ENCODE results near the gene DMRTA1.
"Not testable (repeated sequence)": the region's sequence is repeated elsewhere in the genome, so short reads cannot be mapped to it uniquely, and the experiment has no call there.

Gene DMRTA1

GRCh38 chr9:22435252-22435651 lies 11.4 kb upstream of the DMRTA1 start:
- not testable (repeated sequence) for H3K9me3 ChIP-seq (ENCODE audit: control insufficient read depth, low read length); H3K27me3 ChIP-seq (ENCODE audit: control insufficient read depth, insufficient read depth, low read length); H3K4me1 ChIP-seq (ENCODE audit: control insufficient read depth, insufficient read depth, low read length); H3K4me3 ChIP-seq (ENCODE audit: low read length); H3K9ac ChIP-seq (ENCODE audit: low read length); H3K36me3 ChIP-seq (ENCODE audit: control insufficient read depth, insufficient read depth, low read length)

GRCh38 chr9:22437461-22438067 lies 9.1 kb upstream of the DMRTA1 start:
- not testable (repeated sequence) for H3K4me1 ChIP-seq (ENCODE audit: control insufficient read depth, insufficient read depth, low read length); H3K36me3 ChIP-seq (ENCODE audit: control insufficient read depth, insufficient read depth, low read length); H3K9me3 ChIP-seq (ENCODE audit: control insufficient read depth, low read length); H3K27me3 ChIP-seq (ENCODE audit: control insufficient read depth, insufficient read depth, low read length); H3K9ac ChIP-seq (ENCODE audit: low read length); H3K4me3 ChIP-seq (ENCODE audit: low read length)

- H3K9me3 ChIP-seq (ENCODE audit: control insufficient read depth, low read length), result no peaks in the 10 kb centered on the region
- H3K4me1 ChIP-seq (ENCODE audit: control insufficient read depth, insufficient read depth, low read length), result no peaks in the 10 kb centered on the region
- H3K36me3 ChIP-seq (ENCODE audit: control insufficient read depth, insufficient read depth, low read length), result no peaks in the 10 kb centered on the region
- no peaks in the 10 kb centered on the region for H3K27me3 ChIP-seq (ENCODE audit: control insufficient read depth, insufficient read depth, low read length)
- no peak overlapping the region for H3K4me3 ChIP-seq (ENCODE audit: low read length)
- H3K9ac ChIP-seq (ENCODE audit: low read length), result no peak overlapping the region
Observed at GRCh38 chr9:22440841-22441240, 5.8 kb upstream of the DMRTA1 start.

- Histone ChIP-seq H3K4me3 (ENCODE audit: low read length) (peak overlapping the region; percentile 97), H3K27me3 (ENCODE audit: control insufficient read depth, insufficient read depth, low read length) (no peaks in the 10 kb centered on the region), H3K36me3 (ENCODE audit: control insufficient read depth, insufficient read depth, low read length) (no peaks in the 10 kb centered on the region), H3K9me3 (ENCODE audit: control insufficient read depth, low read length) (no peaks in the 10 kb centered on the region), H3K4me1 (ENCODE audit: control insufficient read depth, insufficient read depth, low read length) (no peaks in the 10 kb centered on the region), H3K9ac (ENCODE audit: low read length) (peak overlapping the region; percentile 98)
Observed at GRCh38 chr9:22446950-22447617, 460 bp downstream of the DMRTA1 start.

DNA sequence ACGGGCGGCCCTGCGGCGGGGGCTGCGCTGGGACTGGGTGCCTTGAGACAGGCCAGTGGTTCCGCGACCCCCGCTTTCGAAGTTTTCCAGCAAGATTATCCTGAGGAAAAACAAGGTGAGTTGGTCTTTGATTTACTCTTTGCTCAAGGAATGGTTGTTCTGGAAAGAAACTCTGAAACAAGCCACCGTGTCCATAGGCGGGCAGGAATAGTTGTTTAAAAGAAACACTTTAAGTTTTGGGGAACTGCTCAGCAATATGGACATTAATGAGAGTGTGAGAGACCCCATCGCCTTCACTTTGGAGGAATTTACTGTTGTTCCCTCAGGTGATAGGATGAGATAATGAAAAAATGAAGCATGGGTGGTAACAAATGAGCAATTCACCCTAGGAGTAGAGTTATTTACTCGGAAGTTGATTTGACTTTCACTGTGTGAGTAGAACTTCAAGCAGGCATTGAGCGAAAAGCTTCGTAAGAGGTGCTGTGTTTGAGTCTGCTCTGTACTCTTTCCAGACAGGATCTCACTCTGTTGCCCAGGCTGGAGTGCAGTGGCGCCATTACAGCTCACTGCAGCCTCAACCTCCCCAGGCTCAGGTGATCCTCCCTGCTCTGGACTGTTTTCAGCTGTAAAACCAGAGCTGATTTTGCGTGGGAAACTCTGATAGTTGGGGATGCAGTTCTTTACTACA lies 1.1 kb downstream of the DMRTA1 start:
- no peaks in the 10 kb centered on the region for H3K36me3 ChIP-seq (ENCODE audit: control insufficient read depth, insufficient read depth, low read length)
- H3K27me3 ChIP-seq (ENCODE audit: control insufficient read depth, insufficient read depth, low read length), result no peaks in the 10 kb centered on the region
- H3K4me1 ChIP-seq (ENCODE audit: control insufficient read depth, insufficient read depth, low read length), result no peaks in the 10 kb centered on the region
- H3K4me3 ChIP-seq (ENCODE audit: low read length), result peak overlapping the region; percentile 97
- H3K9me3 ChIP-seq (ENCODE audit: control insufficient read depth, low read length), result no peaks in the 10 kb centered on the region
- H3K9ac ChIP-seq (ENCODE audit: low read length), result peak overlapping the region; percentile 98

- no peak overlapping the region for H3K9ac ChIP-seq (ENCODE audit: low read length)
- no peaks in the 10 kb centered on the region for H3K36me3 ChIP-seq (ENCODE audit: control insufficient read depth, insufficient read depth, low read length)
- H3K4me1 ChIP-seq (ENCODE audit: control insufficient read depth, insufficient read depth, low read length), result no peaks in the 10 kb centered on the region
- no peaks in the 10 kb centered on the region for H3K27me3 ChIP-seq (ENCODE audit: control insufficient read depth, insufficient read depth, low read length)
- no peaks in the 10 kb centered on the region for H3K9me3 ChIP-seq (ENCODE audit: control insufficient read depth, low read length)
- no peak overlapping the region for H3K4me3 ChIP-seq (ENCODE audit: low read length)
Observed at GRCh38 chr9:22449719-22450118, 3.1 kb downstream of the DMRTA1 start.

DNA sequence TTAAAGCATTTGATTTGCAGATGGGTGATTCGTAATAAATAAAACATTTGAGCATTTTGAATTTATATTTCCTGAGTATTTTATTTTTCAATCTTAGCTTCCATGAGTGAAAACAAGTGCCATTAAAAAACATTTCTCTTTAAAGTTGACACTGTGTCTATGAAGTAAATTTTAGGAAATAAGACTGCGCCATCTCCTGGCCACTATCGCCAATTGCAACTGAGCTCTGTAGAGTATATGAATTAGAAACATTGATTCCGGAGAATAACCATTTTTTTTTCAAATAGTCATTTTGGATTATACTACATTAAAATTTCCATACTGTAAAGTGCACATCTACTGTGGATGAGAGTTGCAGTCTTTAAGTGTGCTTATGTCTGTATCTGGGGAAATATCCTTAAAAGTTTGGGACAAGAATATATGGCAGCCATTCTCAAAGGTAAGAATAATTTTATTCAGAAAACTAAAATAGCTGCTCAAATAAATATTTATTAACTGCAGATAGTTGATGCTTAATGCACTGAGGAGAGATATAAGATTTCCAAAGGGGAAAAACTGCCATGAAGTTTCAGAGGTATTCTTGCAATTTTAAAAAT lies 5.9 kb downstream of the DMRTA1 start:
- H3K4me3 ChIP-seq (ENCODE audit: low read length), result no peak overlapping the region
- H3K9ac ChIP-seq (ENCODE audit: low read length), result no peak overlapping the region
- no peaks in the 10 kb centered on the region for H3K9me3 ChIP-seq (ENCODE audit: control insufficient read depth, low read length)
- no peaks in the 10 kb centered on the region for H3K27me3 ChIP-seq (ENCODE audit: control insufficient read depth, insufficient read depth, low read length)
- no peaks in the 10 kb centered on the region for H3K4me1 ChIP-seq (ENCODE audit: control insufficient read depth, insufficient read depth, low read length)
- no peaks in the 10 kb centered on the region for H3K36me3 ChIP-seq (ENCODE audit: control insufficient read depth, insufficient read depth, low read length)

DNA sequence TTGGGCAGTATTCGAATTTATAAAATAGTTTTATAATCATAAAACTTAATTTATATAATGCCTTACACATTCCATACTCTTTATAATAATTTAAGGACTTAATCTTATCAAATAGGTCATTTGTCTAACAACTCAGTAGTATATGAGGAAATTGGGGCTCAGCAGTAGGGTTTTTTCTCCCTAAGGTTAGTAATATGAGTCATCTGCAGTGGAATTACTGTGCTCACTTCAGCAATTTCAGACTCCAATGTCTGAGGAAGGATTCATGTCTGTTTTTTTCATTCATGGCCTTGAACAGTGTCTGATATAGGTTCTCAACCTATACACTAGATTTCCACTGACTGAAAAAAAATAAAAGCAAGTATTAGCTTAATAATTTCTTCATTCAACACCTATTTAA lies 7.4 kb downstream of the DMRTA1 start:
- Histone ChIP-seq H3K27me3 (ENCODE audit: control insufficient read depth, insufficient read depth, low read length) (no peaks in the 10 kb centered on the region), H3K4me3 (ENCODE audit: low read length) (no peak overlapping the region), H3K4me1 (ENCODE audit: control insufficient read depth, insufficient read depth, low read length) (no peaks in the 10 kb centered on the region), H3K9me3 (ENCODE audit: control insufficient read depth, low read length) (no peaks in the 10 kb centered on the region), H3K9ac (ENCODE audit: low read length) (no peak overlapping the region), H3K36me3 (ENCODE audit: control insufficient read depth, insufficient read depth, low read length) (no peaks in the 10 kb centered on the region)

GRCh38 chr9:22455181-22455580 lies 8.6 kb downstream of the DMRTA1 start:
- H3K4me3 ChIP-seq (ENCODE audit: low read length), result no peak overlapping the region
- no peaks in the 10 kb centered on the region for H3K4me1 ChIP-seq (ENCODE audit: control insufficient read depth, insufficient read depth, low read length)
- H3K36me3 ChIP-seq (ENCODE audit: control insufficient read depth, insufficient read depth, low read length), result no peaks in the 10 kb centered on the region
- H3K9ac ChIP-seq (ENCODE audit: low read length), result no peak overlapping the region
- H3K9me3 ChIP-seq (ENCODE audit: control insufficient read depth, low read length), result no peaks in the 10 kb centered on the region
- H3K27me3 ChIP-seq (ENCODE audit: control insufficient read depth, insufficient read depth, low read length), result no peaks in the 10 kb centered on the region

GRCh38 chr9:22457448-22457847 lies 10.8 kb downstream of the DMRTA1 start:
- Histone ChIP-seq H3K27me3 (ENCODE audit: control insufficient read depth, insufficient read depth, low read length) (no peaks in the 10 kb centered on the region), H3K9ac (ENCODE audit: low read length) (no peak overlapping the region), H3K9me3 (ENCODE audit: control insufficient read depth, low read length) (no peaks in the 10 kb centered on the region), H3K4me1 (ENCODE audit: control insufficient read depth, insufficient read depth, low read length) (no peaks in the 10 kb centered on the region), H3K36me3 (ENCODE audit: control insufficient read depth, insufficient read depth, low read length) (no peaks in the 10 kb centered on the region), H3K4me3 (ENCODE audit: low read length) (no peak overlapping the region)

DNA sequence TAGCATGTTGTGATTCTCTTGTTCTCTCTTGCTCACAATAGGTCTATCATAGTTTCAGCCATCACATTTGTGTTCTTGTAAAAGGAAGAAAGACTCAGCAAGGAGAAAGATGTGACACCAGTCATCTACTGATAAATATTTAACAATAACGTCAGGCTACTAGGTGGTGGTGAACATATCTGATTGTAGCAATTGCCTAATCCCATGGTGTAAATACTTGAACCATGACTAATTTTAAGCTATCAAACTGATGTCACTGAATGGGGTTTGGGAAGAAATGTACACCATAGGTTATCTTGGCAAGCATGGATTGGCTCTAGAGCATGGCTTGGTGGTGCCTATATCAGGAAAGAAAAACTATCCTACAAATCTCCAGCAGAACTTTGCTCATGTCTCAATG lies 16.6 kb downstream of the DMRTA1 start:
- H3K4me1 ChIP-seq (ENCODE audit: control insufficient read depth, insufficient read depth, low read length), result no peaks in the 10 kb centered on the region
- H3K9me3 ChIP-seq (ENCODE audit: control insufficient read depth, low read length), result no peaks in the 10 kb centered on the region
- H3K27me3 ChIP-seq (ENCODE audit: control insufficient read depth, insufficient read depth, low read length), result no peaks in the 10 kb centered on the region
- H3K4me3 ChIP-seq (ENCODE audit: low read length), result no peak overlapping the region
- H3K9ac ChIP-seq (ENCODE audit: low read length), result no peak overlapping the region
- no peaks in the 10 kb centered on the region for H3K36me3 ChIP-seq (ENCODE audit: control insufficient read depth, insufficient read depth, low read length)

GRCh38 chr9:22469928-22470544 lies 23.4 kb downstream of the DMRTA1 start:
- Histone ChIP-seq H3K36me3 (ENCODE audit: control insufficient read depth, insufficient read depth, low read length) (no peaks in the 10 kb centered on the region), H3K9me3 (ENCODE audit: control insufficient read depth, low read length) (no peaks in the 10 kb centered on the region), H3K27me3 (ENCODE audit: control insufficient read depth, insufficient read depth, low read length) (no peaks in the 10 kb centered on the region)

More at GRCh38 chr9:22469928-22470544, 23.4 kb downstream of the DMRTA1 start:
- no peaks in the 10 kb centered on the region for H3K4me1 ChIP-seq (ENCODE audit: control insufficient read depth, insufficient read depth, low read length)
- no peak overlapping the region for H3K4me3 ChIP-seq (ENCODE audit: low read length)
- H3K9ac ChIP-seq (ENCODE audit: low read length), result no peak overlapping the region
